Mucosa of descending colon (tissue), 3 donors: ENCODE results near the gene TLN1. TPM values are rescaled to one million over a fixed set of nuclear protein-coding genes. Genes with fewer than 3 reads are reported as not detected.

Experiments used
- ATAC-seq: fragments of 200-7000 bp; cut with Tn5 transposase; one replicate; pipeline ENCODE4 v1.9.1; 2020; ENCODE audit warnings: mild to moderate bottlenecking, moderate library complexity
- DNase-seq, 3 donors: peaks; one replicate each; pipeline ENCODE4 v3.0.0-alpha.2; 2020
- H3K36me3 ChIP-seq: fragments of 200-600 bp; one replicate; pipeline ENCODE4 v1.8.0; 2021; ENCODE audit warnings: low read depth, mild to moderate bottlenecking
- H3K4me1 ChIP-seq: fragments of 200-600 bp; one replicate; pipeline ENCODE4 v1.8.0; 2021; ENCODE audit warnings: low read depth, mild to moderate bottlenecking
- H3K4me3 ChIP-seq: fragments of 200-600 bp; one replicate; pipeline ENCODE4 v1.8.0; 2021; ENCODE audit warnings: mild to moderate bottlenecking
- H3K9me3 ChIP-seq: fragments of 200-600 bp; one replicate; pipeline ENCODE4 v1.8.0; 2021; ENCODE audit warnings: mild to moderate bottlenecking
- intact Hi-C, 2 donors: fragments of 100-400 bp; cut with DNase I in 1 of 2; cut with micrococcal nuclease in 1 of 2; formaldehyde crosslinking; loops; one replicate each; pipeline versions ENCODE4 v1.11.0 to v1.11.1; 2022; cut with DNase I, micrococcal nuclease
- total RNA-seq, 3 donors: library from RNA; stranded (reverse); fragmentation: NEBNext Ultra II Directional in 2 of 3; extraction: Animal tissue kit (Norgen Biotek cat#: 25700) in 2 of 3; gene quantifications; one replicate each; pipeline versions ENCODE4 v1.2.1 to v1.2.4, GENCODE V29; 2021 to 2023
- TF ChIP-seq, protein P1 (sequence below): fragments of 200-600 bp; IDR thresholded peaks from one replicate; pipeline ENCODE4 v1.8.0; 2022; ENCODE audit warnings: antibody characterized with exemption, mild to moderate bottlenecking
- donor health status: DM: no; HTN: no; CAD: no; lungs with moderate emphysema.
- donor health status: DM: no; HTN: no; CAD: no.
- donor health status: DM: no; HTN: yes; CAD: no.

TLN1 gene
- total RNA-seq, 3 donors from 2014 or later = 154 to 720 (median 189) TPM

- DNase-seq (peak in 1 of 3 donors; percentile 58), ATAC-seq (peak; percentile 94)
- intact Hi-C loops = no loop called here
- H3K4me3 ChIP-seq = no peak overlapping the region
- TF ChIP-seq, protein P1, sequence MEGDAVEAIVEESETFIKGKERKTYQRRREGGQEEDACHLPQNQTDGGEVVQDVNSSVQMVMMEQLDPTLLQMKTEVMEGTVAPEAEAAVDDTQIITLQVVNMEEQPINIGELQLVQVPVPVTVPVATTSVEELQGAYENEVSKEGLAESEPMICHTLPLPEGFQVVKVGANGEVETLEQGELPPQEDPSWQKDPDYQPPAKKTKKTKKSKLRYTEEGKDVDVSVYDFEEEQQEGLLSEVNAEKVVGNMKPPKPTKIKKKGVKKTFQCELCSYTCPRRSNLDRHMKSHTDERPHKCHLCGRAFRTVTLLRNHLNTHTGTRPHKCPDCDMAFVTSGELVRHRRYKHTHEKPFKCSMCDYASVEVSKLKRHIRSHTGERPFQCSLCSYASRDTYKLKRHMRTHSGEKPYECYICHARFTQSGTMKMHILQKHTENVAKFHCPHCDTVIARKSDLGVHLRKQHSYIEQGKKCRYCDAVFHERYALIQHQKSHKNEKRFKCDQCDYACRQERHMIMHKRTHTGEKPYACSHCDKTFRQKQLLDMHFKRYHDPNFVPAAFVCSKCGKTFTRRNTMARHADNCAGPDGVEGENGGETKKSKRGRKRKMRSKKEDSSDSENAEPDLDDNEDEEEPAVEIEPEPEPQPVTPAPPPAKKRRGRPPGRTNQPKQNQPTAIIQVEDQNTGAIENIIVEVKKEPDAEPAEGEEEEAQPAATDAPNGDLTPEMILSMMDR = no peak
- H3K4me1 ChIP-seq = peaks cover 23% of the 10 kb centered on the region
- no peaks in the 10 kb centered on the region for H3K9me3 ChIP-seq
- no peaks in the 10 kb centered on the region for H3K36me3 ChIP-seq
These were observed 39.9 kb upstream of the TLN1 start for GRCh38 chr9:35771943-35772342.

DNA sequence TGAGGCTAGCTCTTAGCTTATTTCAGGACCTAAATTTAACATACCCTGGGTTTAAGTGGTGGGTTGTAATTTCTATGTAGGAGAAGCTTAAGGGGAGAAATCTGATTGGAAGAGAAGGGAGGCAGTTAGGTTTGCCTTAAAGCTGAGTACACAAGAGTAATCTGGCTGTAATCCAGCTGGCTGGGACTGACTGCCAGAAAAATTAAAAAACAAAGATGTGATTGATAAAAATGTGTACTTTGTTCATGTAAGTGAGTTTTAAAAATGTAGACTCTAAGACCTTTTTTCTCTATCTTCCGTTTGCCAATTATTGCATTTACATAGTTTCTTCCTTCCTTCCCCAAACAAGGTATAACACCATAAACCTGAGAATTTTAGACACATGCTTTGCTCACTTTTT lies 39.5 kb upstream of the TLN1 start:
- intact Hi-C loops = no loop called here
- Histone ChIP-seq H3K9me3 (no peaks in the 10 kb centered on the region), H3K4me1 (peaks cover 23% of the 10 kb centered on the region), H3K36me3 (no peaks in the 10 kb centered on the region), H3K4me3 (no peak overlapping the region)
- DNase-seq (peak in 1 of 3 donors; percentile 76), ATAC-seq (peak; percentile 63)
- TF ChIP-seq, protein P1 = no peak

GRCh38 chr9:35771075-35771433 lies 39.1 kb upstream of the TLN1 start:
- DNase-seq (peak in 1 of 3 donors; percentile 45), ATAC-seq (peak; percentile 69)
- H3K36me3 ChIP-seq = no peaks in the 10 kb centered on the region
- peaks cover 23% of the 10 kb centered on the region for H3K4me1 ChIP-seq
- H3K4me3 ChIP-seq = no peak overlapping the region
- intact Hi-C loops = no loop called here
- H3K9me3 ChIP-seq = no peaks in the 10 kb centered on the region
- TF ChIP-seq, protein P1 = no peak

DNA sequence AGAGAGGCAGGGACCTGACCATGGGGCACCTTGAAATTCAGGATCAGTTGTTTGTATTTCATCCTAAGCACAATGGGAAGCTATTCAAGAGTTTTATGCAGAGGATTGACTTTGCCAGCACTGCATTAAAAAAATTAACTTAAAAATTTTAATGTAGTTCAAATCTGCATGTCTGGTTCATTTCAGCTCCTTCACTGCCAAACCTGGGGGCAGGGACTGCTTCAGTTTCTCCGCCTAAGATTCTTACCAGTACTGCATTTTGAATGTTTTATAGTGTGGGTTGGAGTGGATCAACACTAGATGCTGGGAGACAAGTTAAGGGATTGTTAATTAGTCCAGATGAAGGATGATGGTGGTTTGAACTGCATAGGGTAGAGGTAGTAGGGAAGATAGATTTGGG lies 37.8 kb upstream of the TLN1 start:
- H3K4me3 ChIP-seq = no peak overlapping the region
- H3K36me3 ChIP-seq = no peaks in the 10 kb centered on the region
- TF ChIP-seq, protein P1 = no peak
- H3K9me3 ChIP-seq = no peaks in the 10 kb centered on the region
- peaks cover 23% of the 10 kb centered on the region for H3K4me1 ChIP-seq
- DNase-seq = no peak
- ATAC-seq = no peak
- intact Hi-C loops = no loop called here

- TF ChIP-seq, protein P1 = no peak
- ATAC-seq (no peak), DNase-seq (no peak)
- no peaks in the 10 kb centered on the region for H3K36me3 ChIP-seq
- peaks cover 21% of the 10 kb centered on the region for H3K4me1 ChIP-seq
- H3K9me3 ChIP-seq = no peaks in the 10 kb centered on the region
- H3K4me3 ChIP-seq = no peak overlapping the region
- intact Hi-C loops = no loop called here
These were observed 35.5 kb upstream of the TLN1 start for GRCh38 chr9:35767458-35767857.

DNA sequence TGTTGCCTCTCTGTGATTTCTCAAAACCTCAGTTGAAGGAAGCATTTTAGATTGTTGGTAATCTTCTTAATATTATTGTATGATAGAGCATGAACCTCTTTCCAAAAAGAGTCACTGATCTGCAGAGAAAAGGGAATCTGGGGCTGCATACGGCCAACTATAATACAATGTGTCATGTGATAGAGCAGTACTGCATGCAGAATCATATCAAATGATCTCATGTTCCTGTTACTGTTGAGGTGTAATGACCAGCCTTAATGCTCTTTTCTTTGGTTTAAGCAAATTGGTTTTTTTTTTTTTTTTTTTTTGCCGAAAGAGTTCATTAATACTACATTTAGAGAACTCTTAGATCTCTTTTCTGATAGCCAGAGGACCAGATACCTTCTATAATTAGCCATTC lies 35.0 kb upstream of the TLN1 start:
- intact Hi-C loops = no loop called here
- Histone ChIP-seq H3K4me3 (no peak overlapping the region), H3K9me3 (no peaks in the 10 kb centered on the region), H3K4me1 (peaks cover 17% of the 10 kb centered on the region), H3K36me3 (no peaks in the 10 kb centered on the region)
- no peak for ATAC-seq
- TF ChIP-seq, protein P1 = no peak
- no peak for DNase-seq
